H9 (cell line): ENCODE data around the gene GRWD1. TPM values are rescaled to one million over a fixed set of nuclear protein-coding genes. Genes with fewer than 3 reads are reported as not detected.

Source experiments
- DNase-seq: peaks from one replicate; pipeline ENCODE4 v3.0.0-alpha.2; 2017
- H2AFZ ChIP-seq: one replicate; pipeline ENCODE4 v1.6.1; 2013; ENCODE audit warnings: mild to moderate bottlenecking, low read length, control low read depth, moderate library complexity
- H2AK5ac ChIP-seq: 2 replicates; pipeline ENCODE4 v1.6.1; 2013; ENCODE audit warnings: low read length, control low read depth, mixed read lengths; ENCODE audit not compliant: insufficient read length
- H2BK120ac ChIP-seq: one replicate; pipeline ENCODE4 v1.6.1; 2013; ENCODE audit warnings: low read depth, mild to moderate bottlenecking, low read length, control low read depth, inconsistent platforms; ENCODE audit not compliant: poor library complexity, severe bottlenecking
- H2BK12ac ChIP-seq: 2 replicates; pipeline ENCODE4 v1.6.1; 2013; ENCODE audit warnings: low read length, control low read depth, mixed read lengths, low read depth; ENCODE audit not compliant: insufficient read length
- H2BK15ac ChIP-seq: 2 replicates; pipeline ENCODE4 v1.6.1; 2013; ENCODE audit warnings: low read depth, low read length, control low read depth
- H2BK20ac ChIP-seq: one replicate; pipeline ENCODE4 v1.6.1; 2013; ENCODE audit warnings: low read depth, mild to moderate bottlenecking, low read length, control low read depth, inconsistent platforms; ENCODE audit not compliant: poor library complexity, severe bottlenecking
- H2BK5ac ChIP-seq: 2 replicates; pipeline ENCODE4 v1.6.1; 2013; ENCODE audit warnings: low read length, control low read depth, mixed read lengths; ENCODE audit not compliant: insufficient read length
- H3K14ac ChIP-seq: 2 replicates; pipeline ENCODE4 v1.6.1; 2013; ENCODE audit warnings: low read length, control low read depth; ENCODE audit not compliant: insufficient read depth
- H3K18ac ChIP-seq: 2 replicates; pipeline ENCODE4 v1.6.1; 2013; ENCODE audit warnings: low read depth, mild to moderate bottlenecking, mixed read lengths, low read length, control low read depth; ENCODE audit not compliant: insufficient read length
- H3K23ac ChIP-seq: 2 replicates; pipeline ENCODE4 v1.6.1; 2013; ENCODE audit warnings: low read length, control low read depth, mixed read lengths, low read depth; ENCODE audit not compliant: insufficient read length
- H3K23me2 ChIP-seq: 2 replicates; pipeline ENCODE4 v1.6.1; 2013; ENCODE audit warnings: low read depth, mild to moderate bottlenecking, mixed read lengths, low read length, control low read depth; ENCODE audit not compliant: insufficient read length, poor library complexity, severe bottlenecking
- H3K27ac ChIP-seq: 2 replicates; pipeline ENCODE4 v1.5.1; 2013; ENCODE audit warnings: low read length, control low read depth, mixed read lengths, low read depth; ENCODE audit not compliant: insufficient read length
- H3K27me3 ChIP-seq: 2 replicates; pipeline ENCODE4 v1.6.1; 2013; ENCODE audit warnings: low read length, control low read depth, inconsistent platforms; ENCODE audit not compliant: insufficient read depth
- H3K4ac ChIP-seq: 2 replicates; pipeline ENCODE4 v1.6.1; 2013; ENCODE audit warnings: low read depth, mild to moderate bottlenecking, control low read depth, inconsistent platforms, low read length, moderate library complexity
- H3K4me1 ChIP-seq: 2 replicates; pipeline ENCODE4 v1.6.1; 2013; ENCODE audit warnings: low read length, control low read depth, inconsistent platforms; ENCODE audit not compliant: insufficient read depth
- H3K4me2 ChIP-seq: 2 replicates; pipeline ENCODE4 v1.6.1; 2013; ENCODE audit warnings: low read length, control low read depth, mixed read lengths; ENCODE audit not compliant: insufficient read length, insufficient read depth
- H3K56ac ChIP-seq: 2 replicates; pipeline ENCODE4 v1.6.1; 2013; ENCODE audit warnings: low read depth, mild to moderate bottlenecking, mixed read lengths, low read length, control low read depth; ENCODE audit not compliant: insufficient read length
- H3K79me1 ChIP-seq: 2 replicates; pipeline ENCODE4 v1.6.1; 2013; ENCODE audit warnings: low read depth, mild to moderate bottlenecking, moderate library complexity, low read length, control low read depth, inconsistent platforms; ENCODE audit not compliant: insufficient read depth, poor library complexity, severe bottlenecking
- H3K79me2 ChIP-seq: 2 replicates; pipeline ENCODE4 v1.6.1; 2013; ENCODE audit warnings: low read length, control low read depth, inconsistent platforms; ENCODE audit not compliant: insufficient read depth
- H3K9ac ChIP-seq: 2 replicates; pipeline ENCODE4 v1.6.1; 2013; ENCODE audit warnings: low read length, control low read depth, mixed read lengths; ENCODE audit not compliant: insufficient read length; ENCODE audit errors: extremely low read depth
- H3K9me3 ChIP-seq: one replicate; pipeline ENCODE4 v1.6.1; 2013; ENCODE audit warnings: low read depth, low read length, inconsistent platforms; ENCODE audit not compliant: control insufficient read depth
- H3T11ph ChIP-seq: one replicate; pipeline ENCODE4 v1.6.1; 2013; ENCODE audit warnings: mild to moderate bottlenecking, low read length, control low read depth, inconsistent platforms
- H4K20me1 ChIP-seq: one replicate; pipeline ENCODE4 v1.6.1; 2013; ENCODE audit not compliant: control insufficient read depth, insufficient read length, insufficient read depth
- H4K5ac ChIP-seq: 2 replicates; pipeline ENCODE4 v1.6.1; 2013; ENCODE audit warnings: low read depth, mild to moderate bottlenecking, mixed read lengths, low read length, control low read depth; ENCODE audit not compliant: insufficient read length
- H4K8ac ChIP-seq: replicated peaks from 2 replicates; pipeline ENCODE4 v1.6.1; 2013; ENCODE audit warnings: low read length, control low read depth, mixed read lengths, low read depth; ENCODE audit not compliant: insufficient read length
- H4K91ac ChIP-seq: 2 replicates; pipeline ENCODE4 v1.6.1; 2013; ENCODE audit warnings: low read depth, mild to moderate bottlenecking, moderate library complexity, mixed read lengths, low read length, control low read depth; ENCODE audit not compliant: insufficient read length
- H3K27ac Mint-ChIP-seq, 3 experiments: 2 replicates in 2 of 3; 3 replicates in 1 of 3; pipeline ENCODE4 v1.8.0; 2020 to 2021; ENCODE audit warnings: mixed read lengths in 3 of 3, mild to moderate bottlenecking in 1 of 3, moderate library complexity in 1 of 3
- H3K27me3 Mint-ChIP-seq: 2 replicates; pipeline ENCODE4 v1.8.0; 2021; ENCODE audit warnings: low read depth, mild to moderate bottlenecking, moderate library complexity, mixed read lengths
- H3K36me3 Mint-ChIP-seq, 3 experiments: 2 replicates in 2 of 3; 3 replicates in 1 of 3; pipeline ENCODE4 v1.8.0; 2020 to 2021; ENCODE audit warnings: low read depth in 3 of 3, mixed read lengths in 3 of 3; ENCODE audit not compliant: insufficient read depth in 1 of 3
- H3K4me1 Mint-ChIP-seq, 2 experiments: 2 replicates each; pipeline ENCODE4 v1.8.0; 2020; ENCODE audit warnings: mixed read lengths in 2 of 2
- H3K4me3 Mint-ChIP-seq, 2 experiments: 2 replicates in 1 of 2; 3 replicates in 1 of 2; pipeline ENCODE4 v1.8.0; 2020 to 2021; ENCODE audit warnings: mild to moderate bottlenecking in 2 of 2, mixed read lengths in 2 of 2, moderate library complexity in 1 of 2
- H3K9me3 Mint-ChIP-seq, 2 experiments: 2 replicates in 1 of 2; 3 replicates in 1 of 2; pipeline ENCODE4 v1.8.0; 2020; ENCODE audit warnings: mild to moderate bottlenecking in 2 of 2, mixed read lengths in 2 of 2, moderate library complexity in 1 of 2
- CTCF ChIP-seq: fragments of 200-600 bp; sonication (generic); conservative IDR thresholded peaks from 3 replicates; pipeline ENCODE4 v1.8.0; 2021; ENCODE audit warnings: antibody characterized with exemption, mild to moderate bottlenecking
- WGBS: extraction: QIAGEN DNeasy Blood & Tissue Kit; methylation state at CpG from one replicate; pipeline ENCODE4 v1.1.7; 2013; ENCODE audit warnings: missing lambda C conversion rate, low lambda C conversion rate, mixed read lengths; ENCODE audit not compliant: insufficient read length; ENCODE audit errors: extremely low coverage; 5-methylcytosine and 5-hydroxymethylcytosine counted together
- total RNA-seq: library from RNA; stranded (reverse); gene quantifications from 2 replicates; pipeline ENCODE4 v1.2.1, GENCODE V29; 2021

The GRWD1 gene
- total RNA-seq, 1 experiment from 2014 or later: 92.0 TPM

- H3K18ac ChIP-seq: no peak within 1 kb of the TSS
- H3K27me3 Mint-ChIP-seq: no peaks in the 10 kb centered on the region
- no peak within 1 kb of the TSS for H3K4me3 Mint-ChIP-seq
- WGBS: no CpG with 5 or more reads among the region's 16 CpGs
- DNase-seq: no peak
- H2BK12ac ChIP-seq: no peak within 1 kb of the TSS
- no peaks in the 10 kb centered on the region for H3K27me3 ChIP-seq
- H3K9ac ChIP-seq: no peak within 1 kb of the TSS
- no peak within 1 kb of the TSS for H3K56ac ChIP-seq
- no peak within 1 kb of the TSS for H3T11ph ChIP-seq
- no peak within 1 kb of the TSS; a peak in 1 of 7 replicates for H3K27ac Mint-ChIP-seq
- H3K36me3 Mint-ChIP-seq: peaks cover 23 to 76% (median 50%) of the 10 kb centered on the region in 3 experiments
- no peak within 1 kb of the TSS for H3K27ac ChIP-seq
- no peaks in the 10 kb centered on the region for H3K23me2 ChIP-seq
- H2BK120ac ChIP-seq: no peak within 1 kb of the TSS
- H2AFZ ChIP-seq: no peak within 1 kb of the TSS
- H3K23ac ChIP-seq: no peak within 1 kb of the TSS
- H3K9me3 Mint-ChIP-seq: no peaks in the 10 kb centered on the region
- no peak within 1 kb of the TSS for H2AK5ac ChIP-seq
- no peaks in the 10 kb centered on the region for H3K9me3 ChIP-seq
- H4K91ac ChIP-seq: no peak within 1 kb of the TSS
- H3K4me2 ChIP-seq: no peak within 1 kb of the TSS
- H2BK20ac ChIP-seq: no peak within 1 kb of the TSS
- H2BK15ac ChIP-seq: no peak within 1 kb of the TSS
- no peaks in the 10 kb centered on the region for H3K4me1 ChIP-seq
- H3K79me2 ChIP-seq: no peaks in the 10 kb centered on the region
- no peak for TF ChIP-seq CTCF
- H3K79me1 ChIP-seq: no peaks in the 10 kb centered on the region
- H4K20me1 ChIP-seq: no peaks in the 10 kb centered on the region
- H3K4ac ChIP-seq: no peak within 1 kb of the TSS
- no peak within 1 kb of the TSS for H2BK5ac ChIP-seq
- H3K4me1 Mint-ChIP-seq: peaks cover 6 to 7% of the 10 kb centered on the region in 2 experiments; a peak in 3 of 4 replicates
- no peak within 1 kb of the TSS for H4K5ac ChIP-seq
- H4K8ac ChIP-seq: no peak within 1 kb of the TSS
- no peak within 1 kb of the TSS for H3K14ac ChIP-seq
Observed at GRCh38 chr19:48455171-48455907, 9.6 kb downstream of the GRWD1 start, which contains the start of gene KCNJ14. KCNJ14 (plus strand) TSS chr19:48455574; CDS start chr19:48461725, 6,151 bp downstream.
